Smooth muscle cell (in vitro differentiated cells): ENCODE measurements around the gene ZNF85. TPM values are rescaled to one million over a fixed set of nuclear protein-coding genes. Genes with fewer than 3 reads are reported as not detected.
"Not testable (repeated sequence)": the region's sequence is repeated elsewhere in the genome, so short reads cannot be mapped to it uniquely, and the experiment has no call there.

ENCODE experiments used
- DNase-seq: peaks from one replicate; lab custom pipeline; 2025; ENCODE audit not compliant: unreplicated experiment; lab: John Stamatoyannopoulos, UW
- H2AFZ ChIP-seq: fragments of 200-600 bp; sonication (generic); 2 replicates; pipeline ENCODE4 v1.6.0; 2016; ENCODE audit warnings: antibody characterized with exemption, low read depth, mild to moderate bottlenecking
- H3F3A ChIP-seq: fragments of 200-600 bp; sonication (generic); 2 replicates; pipeline ENCODE4 v1.6.0; 2017; ENCODE audit warnings: antibody characterized with exemption, low read depth
- H3K27ac ChIP-seq: fragments of 200-600 bp; sonication (generic); 2 replicates; pipeline ENCODE4 v1.5.1; 2016; ENCODE audit warnings: low read depth, mild to moderate bottlenecking
- H3K27me3 ChIP-seq: fragments of 200-600 bp; sonication (generic); 2 replicates; pipeline ENCODE4 v1.6.1; 2016; ENCODE audit warnings: low read depth, mild to moderate bottlenecking
- H3K36me3 ChIP-seq: fragments of 200-600 bp; sonication (generic); 2 replicates; pipeline ENCODE4 v1.5.1; 2016; ENCODE audit warnings: low read depth
- H3K4me1 ChIP-seq: fragments of 200-600 bp; sonication (generic); 2 replicates; pipeline ENCODE4 v1.5.1; 2016; ENCODE audit warnings: low read depth
- H3K4me2 ChIP-seq: fragments of 200-600 bp; sonication (generic); 2 replicates; pipeline ENCODE4 v1.6.0; 2016; ENCODE audit warnings: mild to moderate bottlenecking
- H3K4me3 ChIP-seq: fragments of 200-600 bp; sonication (generic); 2 replicates; pipeline ENCODE4 v1.5.1; 2016; ENCODE audit warnings: mild to moderate bottlenecking
- H3K79me2 ChIP-seq: fragments of 200-600 bp; sonication (generic); 2 replicates; pipeline ENCODE4 v1.6.0; 2016; ENCODE audit warnings: low read depth, mild to moderate bottlenecking
- H3K9ac ChIP-seq: fragments of 200-600 bp; sonication (generic); 2 replicates; pipeline ENCODE4 v1.6.0; 2016; ENCODE audit warnings: low read depth
- H3K9me3 ChIP-seq: fragments of 200-600 bp; sonication (generic); replicated peaks from 2 replicates; pipeline ENCODE4 v1.5.1; 2016; ENCODE audit warnings: low read depth
- H4K20me1 ChIP-seq: fragments of 200-600 bp; sonication (generic); 2 replicates; pipeline ENCODE4 v1.6.0; 2016; ENCODE audit warnings: low read depth
- WGBS: methylation state at CpG from one replicate; pipeline ENCODE4 v1.1.7; 2016; ENCODE audit warnings: low lambda C conversion rate; 5-methylcytosine and 5-hydroxymethylcytosine counted together
- polyA plus RNA-seq: library from polyadenylated mRNA; unstranded; fragments of >200 nt; fragmentation: Nextera tagmentation; extraction: Ambion mirVana; gene quantifications from 2 replicates; pipeline ENCODE4 v1.2.1, GENCODE V29; 2016
- total RNA-seq: library from RNA; depleted of rRNA; stranded (reverse); fragments of >200 nt; gene quantifications from 2 replicates; pipeline ENCODE4 v1.2.3, GENCODE V29; 2014
- TF ChIP-seq, protein P1 (sequence below): fragments of 200-600 bp; sonication (generic); IDR thresholded peaks from 2 replicates; pipeline ENCODE4 v1.5.1; 2017; ENCODE audit warnings: borderline replicate concordance, mild to moderate bottlenecking, antibody characterized with exemption; ENCODE audit not compliant: insufficient read depth, poor library complexity, severe bottlenecking

ZNF85 gene
- total and polyA plus RNA-seq, 2 experiments from 2014 or later = 7.1 to 16.3 TPM

DNA sequence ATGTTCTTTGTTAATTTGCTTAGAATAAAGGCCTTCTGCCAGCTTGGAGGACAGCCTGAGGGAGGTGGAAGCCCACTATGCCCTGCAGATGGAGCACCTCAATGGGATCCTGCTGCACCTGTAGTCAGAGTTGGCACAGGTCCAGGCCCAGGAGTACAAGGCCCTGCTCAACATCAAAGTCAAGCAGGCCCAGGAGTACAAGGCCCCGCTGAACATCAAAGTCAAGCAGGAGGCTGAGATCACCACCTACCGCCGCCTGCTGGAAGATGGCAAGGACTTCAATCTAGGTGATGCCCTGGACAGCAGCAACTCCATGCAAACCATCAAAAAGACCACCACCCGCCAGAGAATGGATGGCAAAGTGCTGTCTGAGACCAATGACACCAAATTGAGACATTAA lies 41.7 kb downstream of the ZNF85 start:
- WGBS = 55% methylated on average over 4 of the region's 4 CpGs
- H2AFZ ChIP-seq = no peak overlapping the region
- TF ChIP-seq, protein P1, sequence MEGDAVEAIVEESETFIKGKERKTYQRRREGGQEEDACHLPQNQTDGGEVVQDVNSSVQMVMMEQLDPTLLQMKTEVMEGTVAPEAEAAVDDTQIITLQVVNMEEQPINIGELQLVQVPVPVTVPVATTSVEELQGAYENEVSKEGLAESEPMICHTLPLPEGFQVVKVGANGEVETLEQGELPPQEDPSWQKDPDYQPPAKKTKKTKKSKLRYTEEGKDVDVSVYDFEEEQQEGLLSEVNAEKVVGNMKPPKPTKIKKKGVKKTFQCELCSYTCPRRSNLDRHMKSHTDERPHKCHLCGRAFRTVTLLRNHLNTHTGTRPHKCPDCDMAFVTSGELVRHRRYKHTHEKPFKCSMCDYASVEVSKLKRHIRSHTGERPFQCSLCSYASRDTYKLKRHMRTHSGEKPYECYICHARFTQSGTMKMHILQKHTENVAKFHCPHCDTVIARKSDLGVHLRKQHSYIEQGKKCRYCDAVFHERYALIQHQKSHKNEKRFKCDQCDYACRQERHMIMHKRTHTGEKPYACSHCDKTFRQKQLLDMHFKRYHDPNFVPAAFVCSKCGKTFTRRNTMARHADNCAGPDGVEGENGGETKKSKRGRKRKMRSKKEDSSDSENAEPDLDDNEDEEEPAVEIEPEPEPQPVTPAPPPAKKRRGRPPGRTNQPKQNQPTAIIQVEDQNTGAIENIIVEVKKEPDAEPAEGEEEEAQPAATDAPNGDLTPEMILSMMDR = no peak
- no peak overlapping the region for H3K4me2 ChIP-seq
- no peak overlapping the region for H3K9ac ChIP-seq
- no peak for DNase-seq
- H3K27me3 ChIP-seq = no peaks in the 10 kb centered on the region
- no peaks in the 10 kb centered on the region for H3F3A ChIP-seq
- H3K9me3 ChIP-seq = peaks cover 3% of the 10 kb centered on the region
- no peaks in the 10 kb centered on the region for H3K36me3 ChIP-seq
- no peak overlapping the region for H3K4me3 ChIP-seq
- no peaks in the 10 kb centered on the region for H3K79me2 ChIP-seq
- H4K20me1 ChIP-seq = no peaks in the 10 kb centered on the region
- no peaks in the 10 kb centered on the region for H3K4me1 ChIP-seq
- no peak overlapping the region for H3K27ac ChIP-seq

DNA sequence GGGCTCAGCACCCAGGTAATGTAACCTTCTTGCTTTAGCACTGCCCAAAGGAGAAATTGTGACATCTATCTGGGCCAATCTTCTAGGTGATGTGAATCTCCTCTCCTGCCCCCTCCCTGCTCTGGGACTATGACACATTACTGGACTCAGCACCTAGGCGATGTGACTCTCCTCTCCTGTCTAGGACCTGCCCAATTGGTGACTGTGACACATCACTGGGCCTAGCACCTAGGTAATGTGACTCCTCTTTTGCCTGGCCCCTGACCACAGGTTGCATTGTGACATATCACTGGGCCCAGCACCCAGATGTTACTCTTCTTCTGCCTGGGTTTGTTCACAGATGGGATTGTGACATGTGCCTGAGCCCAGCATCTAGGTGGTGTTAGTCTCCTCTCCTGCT lies 45.0 kb downstream of the ZNF85 start:
- DNase-seq = no peak
- Histone ChIP-seq H3K27me3 (no peaks in the 10 kb centered on the region), H3K4me2 (no peak overlapping the region), H3K79me2 (no peaks in the 10 kb centered on the region), H3K9me3 (peaks cover 3% of the 10 kb centered on the region), H3K4me3 (no peak overlapping the region), H3K4me1 (no peaks in the 10 kb centered on the region), H3K36me3 (no peaks in the 10 kb centered on the region), H2AFZ (no peak overlapping the region), H3K27ac (no peak overlapping the region), H3F3A (no peaks in the 10 kb centered on the region), H4K20me1 (no peaks in the 10 kb centered on the region), H3K9ac (no peak overlapping the region)
- WGBS = 67% methylated on average over 1 of the region's 1 CpG
- TF ChIP-seq, protein P1 = no peak

DNA sequence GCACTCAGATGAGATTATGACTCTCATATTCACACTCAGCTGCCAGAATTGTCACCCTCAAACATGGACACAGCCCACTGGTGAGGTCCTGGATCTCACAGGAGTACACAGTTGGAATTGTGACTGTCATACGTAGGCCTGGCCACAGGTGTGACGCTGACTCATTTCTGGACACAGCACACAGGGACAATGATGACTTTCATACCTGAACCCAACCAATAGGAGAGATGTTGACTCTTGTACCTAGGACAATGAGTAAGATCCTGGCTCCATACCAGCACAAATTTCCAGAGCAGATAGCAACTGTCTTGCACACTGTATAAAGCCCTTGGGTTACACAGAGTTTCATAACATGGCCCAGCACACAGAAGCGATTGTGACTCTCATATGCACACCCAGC lies 46.4 kb downstream of the ZNF85 start:
- H3K27ac ChIP-seq = no peak overlapping the region
- no peak overlapping the region for H3K9ac ChIP-seq
- no peak for DNase-seq
- peaks cover 3% of the 10 kb centered on the region for H3K9me3 ChIP-seq
- TF ChIP-seq, protein P1 = no peak
- WGBS = 85% methylated on average over 3 of the region's 3 CpGs
- no peak overlapping the region for H2AFZ ChIP-seq
- no peak overlapping the region for H3K4me3 ChIP-seq
- H4K20me1 ChIP-seq = no peaks in the 10 kb centered on the region
- H3K4me1 ChIP-seq = no peaks in the 10 kb centered on the region
- no peak overlapping the region for H3K4me2 ChIP-seq
- H3K79me2 ChIP-seq = no peaks in the 10 kb centered on the region
- H3K27me3 ChIP-seq = no peaks in the 10 kb centered on the region
- H3F3A ChIP-seq = no peaks in the 10 kb centered on the region
- H3K36me3 ChIP-seq = no peaks in the 10 kb centered on the region

DNA sequence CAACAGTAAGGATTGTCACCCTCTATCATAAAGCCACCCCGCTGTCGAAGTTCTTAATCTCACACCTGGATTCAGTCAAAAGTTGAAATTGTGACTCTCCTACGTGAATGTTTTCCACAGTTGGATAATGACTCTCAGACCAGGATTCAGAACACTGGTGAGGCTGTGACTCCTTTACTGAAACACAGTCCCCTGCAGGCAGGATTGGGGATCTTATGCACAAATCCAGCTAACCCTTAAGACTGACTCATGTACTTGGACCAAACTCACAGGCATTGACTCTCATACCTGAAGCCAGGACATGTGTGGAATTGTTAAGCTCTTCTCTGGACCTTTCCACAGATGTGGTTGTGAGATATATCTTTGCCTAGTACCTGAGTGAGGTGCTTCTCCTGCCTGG lies 46.8 kb downstream of the ZNF85 start:
- 91% methylated on average over 3 of the region's 3 CpGs for WGBS
- H3F3A ChIP-seq = no peaks in the 10 kb centered on the region
- no peak overlapping the region for H3K4me2 ChIP-seq
- H3K9me3 ChIP-seq = peaks cover 3% of the 10 kb centered on the region
- H3K27ac ChIP-seq = no peak overlapping the region
- no peak overlapping the region for H3K4me3 ChIP-seq
- no peak overlapping the region for H3K9ac ChIP-seq
- no peaks in the 10 kb centered on the region for H3K36me3 ChIP-seq
- no peak for DNase-seq
- H3K27me3 ChIP-seq = no peaks in the 10 kb centered on the region
- H2AFZ ChIP-seq = no peak overlapping the region
- H3K4me1 ChIP-seq = no peaks in the 10 kb centered on the region
- TF ChIP-seq, protein P1 = no peak
- H3K79me2 ChIP-seq = no peaks in the 10 kb centered on the region
- no peaks in the 10 kb centered on the region for H4K20me1 ChIP-seq

DNA sequence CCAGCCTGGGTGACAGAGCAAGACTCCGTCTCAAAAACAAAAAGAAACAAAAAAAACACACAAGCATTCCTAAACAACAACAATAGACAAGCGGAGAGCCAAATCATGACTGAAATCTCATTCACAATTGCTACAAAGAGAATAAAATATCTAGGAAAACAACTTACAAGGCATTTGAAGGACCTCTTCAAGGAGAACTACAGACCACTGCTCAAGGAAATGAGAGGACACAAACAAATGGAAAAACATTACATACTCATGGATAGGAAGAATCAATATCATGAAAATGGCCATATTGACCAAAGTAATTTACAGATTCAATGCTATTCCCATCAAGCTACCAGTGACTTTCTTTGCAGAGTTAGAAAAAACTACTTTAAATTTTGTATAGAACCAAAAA lies 69.7 kb downstream of the ZNF85 start:
- H3K36me3 ChIP-seq, H3F3A ChIP-seq, H3K9ac ChIP-seq, H2AFZ ChIP-seq, H3K4me2 ChIP-seq, H3K9me3 ChIP-seq, H3K27ac ChIP-seq, H3K4me3 ChIP-seq, H3K79me2 ChIP-seq, DNase-seq, H3K27me3 ChIP-seq, H4K20me1 ChIP-seq, H3K4me1 ChIP-seq: not testable (repeated sequence)
- 87% methylated on average over 2 of the region's 2 CpGs for WGBS
